ENCODE data around the gene TRAPPC10.

TRAPPC10 gene

DNA sequence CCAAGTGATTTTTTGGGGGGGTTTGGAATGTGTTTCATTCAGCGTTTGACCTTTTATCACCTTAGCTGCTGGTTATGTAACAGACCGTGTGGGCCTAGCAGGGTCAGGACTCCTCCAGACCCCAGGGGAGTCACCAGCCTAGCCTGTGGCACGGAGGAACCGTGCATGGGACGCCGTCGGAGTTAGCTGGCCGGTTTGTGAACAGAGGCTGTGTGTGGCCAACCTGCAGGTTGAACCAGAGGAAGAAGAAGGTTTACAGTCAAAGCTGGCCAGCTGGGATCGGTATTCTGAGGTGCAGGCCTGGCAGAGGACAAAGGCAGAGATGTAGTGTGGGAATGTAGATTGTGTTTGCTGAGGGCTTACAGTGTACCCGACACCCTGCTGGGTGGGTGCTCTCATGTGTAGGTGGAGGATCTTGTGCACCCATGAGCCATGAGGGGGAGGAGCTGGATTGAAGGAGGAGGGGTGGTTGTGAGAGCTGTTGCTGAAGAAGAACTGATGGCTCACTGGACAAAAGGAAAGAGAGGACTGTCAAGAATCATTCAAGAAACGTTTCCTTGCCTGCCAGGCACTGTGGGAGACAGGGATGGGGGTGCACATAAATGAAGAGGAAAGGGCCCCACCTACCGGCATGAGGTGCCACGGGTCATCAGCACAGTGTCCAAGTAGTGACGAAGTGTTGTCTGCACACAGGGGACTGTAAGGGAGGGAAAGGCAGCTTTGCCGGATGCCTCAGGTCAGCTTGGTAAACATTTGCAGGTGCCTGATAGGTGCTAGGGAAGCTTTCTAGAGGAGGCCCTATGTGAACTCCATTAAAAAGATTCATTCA lies 55.1 kb downstream of the TRAPPC10 start:
- DNase-seq, result no peak

DNA sequence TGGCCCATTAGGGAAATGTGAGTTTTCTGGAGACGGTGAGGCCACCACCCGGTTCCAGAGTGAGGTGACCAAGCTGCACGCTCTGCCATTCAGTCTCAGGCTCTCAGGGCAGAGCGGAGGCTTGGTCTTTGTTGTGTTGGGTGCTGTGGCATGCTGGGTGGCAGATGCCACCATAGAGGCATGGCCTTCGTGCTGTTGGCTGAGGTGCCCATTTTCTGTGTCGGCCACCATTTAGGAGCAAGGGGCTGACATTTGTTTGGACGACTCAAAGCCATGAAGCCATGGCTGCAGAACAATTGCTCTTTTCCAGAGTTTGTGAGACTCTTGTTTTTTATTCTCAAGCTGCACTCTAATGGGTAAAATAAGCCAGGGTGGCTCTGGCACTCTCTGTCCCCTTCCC lies 58.3 kb downstream of the TRAPPC10 start:
- no peak for DNase-seq

DNA sequence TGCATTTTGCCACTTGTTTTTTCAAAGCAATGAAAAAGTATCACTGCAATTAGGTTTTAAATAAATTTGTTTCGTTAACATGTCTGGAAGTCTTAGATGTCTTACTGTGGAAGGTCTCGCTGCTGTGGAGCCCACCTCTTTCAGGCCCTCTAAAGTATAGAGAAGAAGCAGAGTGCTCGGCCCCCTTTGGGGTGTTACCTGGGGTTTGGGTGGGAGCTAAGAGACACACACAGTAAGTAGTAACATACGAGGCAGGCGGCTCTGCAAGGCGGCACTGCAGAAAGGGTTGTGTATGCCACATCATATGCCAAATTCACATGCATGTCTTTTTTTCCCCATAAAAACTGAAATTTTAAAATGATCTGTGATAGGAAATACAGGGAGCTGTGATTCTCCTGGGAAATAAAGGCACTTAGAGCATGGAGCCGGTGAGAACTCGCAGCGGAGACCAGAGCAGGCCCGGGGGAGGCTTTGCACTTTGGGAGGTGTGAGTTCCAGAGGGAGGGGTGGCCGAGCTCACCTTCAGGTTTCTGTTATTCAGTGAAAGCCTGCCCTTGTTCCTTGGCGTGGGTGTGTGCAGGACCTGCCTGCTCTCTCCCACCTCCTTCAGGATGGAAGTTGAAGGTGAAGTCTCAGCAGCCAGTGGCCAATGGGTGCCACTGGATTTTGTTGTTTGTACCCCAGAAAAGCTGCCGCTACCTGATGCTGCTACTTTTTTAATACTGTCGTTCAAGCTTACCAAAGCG lies 59.4 kb downstream of the TRAPPC10 start:
- no peak for DNase-seq

DNA sequence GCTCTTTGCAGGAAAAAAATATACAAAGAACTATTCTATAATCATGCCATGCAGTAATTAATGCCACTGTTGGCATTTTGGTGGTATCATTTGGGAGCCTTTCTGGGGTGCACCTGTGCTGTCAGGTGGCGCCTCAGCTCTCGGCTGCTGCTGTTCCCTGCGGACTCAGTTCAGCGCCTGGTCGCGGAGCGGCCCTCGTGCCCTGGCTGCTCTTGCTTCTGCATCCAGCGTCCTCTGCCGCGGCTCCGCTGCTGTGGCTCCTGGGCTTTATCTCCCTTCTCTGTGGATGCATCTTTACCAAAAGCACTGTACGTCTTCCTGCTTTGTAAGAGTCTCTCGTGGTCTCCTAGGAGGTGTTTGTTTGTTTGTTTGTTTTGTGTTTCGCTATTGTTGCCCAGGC lies 60.0 kb downstream of the TRAPPC10 start:
- DNase-seq, result no peak

DNA sequence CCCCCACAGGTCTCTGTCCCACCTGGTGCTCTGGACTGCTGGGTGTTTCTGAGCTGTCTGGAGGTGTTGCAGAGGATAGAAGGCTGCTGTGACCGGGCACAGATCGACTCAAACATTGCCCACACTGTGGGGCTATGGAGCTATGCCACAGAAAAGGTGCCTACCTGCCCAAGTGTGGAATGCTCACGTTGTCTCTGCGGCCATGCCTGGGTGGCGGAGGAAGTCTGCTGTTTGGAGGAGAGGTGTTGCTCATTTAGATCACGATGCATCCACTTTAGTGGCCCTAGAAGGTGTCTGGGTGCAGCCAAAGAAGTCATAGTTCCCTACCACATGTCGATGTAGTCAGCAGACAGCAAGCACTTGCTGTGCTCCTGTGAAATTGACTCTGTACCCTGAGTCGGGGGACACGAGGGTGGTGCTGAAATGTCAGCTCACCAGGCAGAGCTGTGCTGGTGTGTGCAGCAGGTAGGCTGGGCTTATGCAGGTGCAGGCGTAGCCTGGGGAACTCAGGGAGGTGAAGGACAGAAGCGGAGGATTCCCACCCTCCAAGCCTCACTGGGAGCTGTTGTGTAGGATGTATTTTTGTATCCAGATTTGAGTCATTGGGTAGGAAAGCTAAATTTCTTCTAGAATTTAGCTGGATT lies 62.3 kb downstream of the TRAPPC10 start:
- DNase-seq, result no peak

DNA sequence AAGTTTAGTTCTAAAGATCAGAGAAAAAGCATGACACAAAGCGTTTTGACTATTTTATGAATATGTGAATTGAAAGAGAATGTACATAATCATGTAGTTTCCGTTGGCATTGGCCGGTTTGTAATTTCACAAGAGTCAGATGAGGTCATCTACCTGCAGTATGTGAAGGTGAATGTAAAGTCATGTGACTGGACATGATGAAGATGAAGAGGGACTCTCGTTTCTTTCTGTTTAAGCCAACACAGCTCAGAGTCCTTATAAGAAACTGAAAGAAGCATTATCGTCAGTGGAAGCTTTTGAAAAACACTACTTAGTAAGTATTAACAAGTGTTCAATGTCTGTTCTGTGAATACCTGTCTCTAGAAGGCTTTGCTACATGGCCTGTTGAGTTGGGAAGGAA lies 64.2 kb downstream of the TRAPPC10 start:
- DNase-seq, result no peak

DNA sequence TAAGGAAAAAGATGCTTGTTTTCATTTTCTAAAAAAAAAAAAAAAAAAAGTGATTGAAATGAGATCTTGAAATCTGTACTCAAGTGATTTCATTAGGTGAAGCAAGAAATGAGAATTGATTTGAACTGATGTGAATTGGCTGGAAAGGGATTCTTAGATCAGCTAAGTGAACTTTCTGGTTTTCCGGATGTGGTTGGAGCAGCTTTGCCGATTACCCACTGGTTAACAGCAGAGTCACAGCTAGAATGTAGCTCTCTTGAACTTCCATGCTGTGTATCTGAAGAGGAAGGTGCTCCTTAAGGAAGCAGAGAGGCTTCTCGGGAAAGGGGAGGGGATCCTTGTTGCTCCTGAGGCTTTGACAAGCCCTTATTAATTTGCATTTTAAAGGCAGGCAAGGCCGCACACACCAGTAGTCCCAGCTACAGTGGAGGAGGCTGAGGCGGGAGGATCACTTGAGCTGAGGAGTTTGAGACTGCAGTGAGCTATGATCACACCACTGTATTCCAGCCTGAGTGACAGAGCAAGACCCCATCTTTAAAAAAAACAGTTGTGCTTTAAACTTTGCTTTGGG lies 66.4 kb downstream of the TRAPPC10 start:
- no peak for DNase-seq

DNA sequence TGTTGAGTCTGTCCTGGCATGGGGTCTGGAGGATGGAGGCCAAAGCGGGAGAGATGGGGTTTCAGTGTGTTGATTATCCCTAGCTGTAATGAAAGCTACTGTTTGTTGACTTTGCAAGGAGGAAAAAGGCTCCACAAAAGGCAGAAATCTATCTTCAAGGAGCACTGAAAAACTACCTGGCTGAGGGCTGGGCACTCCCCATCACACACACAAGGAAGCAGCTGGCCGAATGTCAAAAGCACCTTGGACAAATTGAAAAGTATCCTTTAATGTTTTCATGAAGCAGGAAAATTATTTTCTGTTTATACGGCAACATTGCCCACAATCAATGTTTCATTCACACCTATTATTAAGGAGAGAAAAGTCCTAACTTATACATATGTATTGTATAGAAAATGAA lies 67.3 kb downstream of the TRAPPC10 start:
- DNase-seq, result no peak

DNA sequence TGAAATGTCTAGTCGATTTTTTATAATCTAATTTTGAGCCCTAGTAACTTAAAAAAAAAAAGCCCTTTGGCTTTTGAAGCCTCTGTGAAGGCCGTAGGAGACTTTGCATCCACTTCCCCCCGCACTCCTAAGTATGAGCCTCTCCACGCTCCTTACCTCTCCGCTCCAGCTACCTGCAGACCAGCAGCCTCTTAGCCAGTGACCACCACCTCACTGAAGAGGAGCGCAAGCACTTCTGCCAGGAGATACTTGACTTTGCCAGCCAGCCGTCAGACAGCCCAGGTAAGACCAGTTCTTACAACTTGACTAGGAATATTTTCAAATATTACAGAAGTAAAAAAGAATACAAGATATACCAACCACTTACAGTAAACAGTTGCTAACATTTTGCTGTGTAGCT lies 67.7 kb downstream of the TRAPPC10 start:
- no peak for DNase-seq

DNA sequence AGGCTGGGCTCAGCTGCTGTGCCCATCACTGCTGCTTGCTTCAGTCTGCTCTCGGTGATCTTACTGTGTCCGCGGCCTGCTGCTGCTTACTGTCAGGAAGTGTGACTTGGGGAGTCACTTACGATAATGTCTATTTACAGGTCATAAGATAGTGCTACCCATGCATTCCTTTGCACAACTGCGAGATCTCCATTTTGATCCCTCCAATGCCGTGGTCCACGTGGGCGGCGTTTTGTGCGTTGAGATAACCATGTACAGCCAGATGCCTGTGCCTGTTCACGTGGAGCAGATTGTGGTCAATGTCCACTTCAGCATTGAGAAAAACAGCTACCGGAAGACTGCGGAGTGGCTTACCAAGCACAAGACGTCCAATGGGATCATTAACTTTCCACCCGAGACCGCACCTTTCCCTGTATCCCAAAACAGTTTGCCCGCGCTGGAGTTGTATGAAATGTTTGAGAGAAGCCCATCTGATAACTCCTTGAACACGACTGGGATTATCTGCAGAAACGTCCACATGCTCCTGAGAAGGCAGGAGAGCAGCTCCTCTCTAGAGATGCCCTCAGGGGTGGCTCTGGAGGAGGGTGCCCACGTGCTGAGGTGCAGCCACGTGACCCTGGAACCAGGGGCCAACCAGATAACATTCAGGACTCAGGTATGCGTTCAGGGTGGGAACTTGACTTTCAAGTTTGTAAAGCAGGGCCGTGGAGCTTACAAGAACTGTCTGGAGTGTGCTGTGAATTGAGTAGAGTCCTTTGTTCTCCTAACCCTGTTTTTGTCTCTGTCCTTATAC lies 70.7 kb downstream of the TRAPPC10 start:
- no peak for DNase-seq

DNA sequence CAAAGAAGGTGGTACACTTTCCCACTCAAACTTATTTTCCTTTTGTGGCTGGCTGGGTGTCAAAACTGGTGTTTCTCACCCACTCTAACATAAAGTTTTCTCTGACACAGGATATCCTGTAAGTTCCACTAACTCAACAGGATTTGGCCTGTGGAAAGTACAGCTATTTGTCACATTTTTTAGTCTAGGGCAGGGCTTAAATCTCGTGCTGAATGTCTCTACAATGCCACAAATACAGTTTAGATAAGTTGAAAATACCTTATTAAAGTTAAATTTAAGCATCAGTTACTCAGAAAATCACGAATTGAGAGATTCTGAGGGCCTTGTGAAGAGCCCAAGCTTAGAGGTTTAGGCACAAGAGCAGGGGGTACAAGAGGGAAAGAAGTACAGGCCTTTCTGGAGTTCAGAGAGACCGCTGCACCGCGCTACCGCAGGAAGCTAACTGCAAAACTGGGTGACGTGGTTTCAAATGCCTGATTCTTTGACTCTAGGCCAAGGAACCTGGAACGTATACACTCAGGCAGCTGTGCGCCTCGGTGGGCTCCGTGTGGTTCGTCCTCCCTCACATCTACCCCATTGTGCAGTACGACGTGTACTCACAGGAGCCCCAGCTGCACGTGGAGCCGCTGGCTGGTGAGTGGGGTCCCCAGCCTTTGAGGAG lies 71.7 kb downstream of the TRAPPC10 start:
- no peak for DNase-seq

DNA sequence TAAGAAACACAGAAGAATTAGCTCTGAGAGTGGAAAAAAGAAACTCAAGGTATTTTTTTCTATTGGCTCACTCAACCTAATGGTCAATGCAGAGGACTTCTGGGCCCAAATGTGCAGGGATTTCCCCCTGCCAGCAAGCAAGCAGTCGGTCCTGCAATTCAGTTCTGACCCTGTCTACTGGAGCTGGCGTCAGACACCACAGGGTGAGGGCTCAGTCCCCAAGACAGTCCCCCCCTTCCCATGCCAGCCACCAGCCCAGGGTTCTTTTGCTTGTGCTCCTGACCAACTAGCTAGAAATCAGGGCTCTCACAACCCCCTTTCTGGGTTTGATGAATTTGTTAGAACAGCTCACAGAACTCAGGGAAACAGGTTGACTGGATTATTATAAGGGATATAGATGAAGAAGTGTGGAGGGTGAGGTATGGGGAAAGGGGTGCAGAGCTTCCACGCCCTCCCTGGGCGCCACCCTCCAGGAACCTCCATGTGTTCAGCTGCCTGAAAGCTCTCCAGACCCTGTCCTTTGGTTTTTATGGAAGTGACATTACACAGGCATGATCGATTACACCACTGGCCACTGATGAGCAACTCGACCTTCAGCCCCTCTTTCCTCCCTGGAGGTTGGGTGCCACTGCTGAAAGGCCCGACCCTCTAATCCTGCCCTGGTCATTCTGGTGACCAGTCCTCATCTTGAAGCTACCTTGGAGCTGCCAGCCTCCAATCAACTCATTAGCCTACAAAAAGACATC lies 72.6 kb downstream of the TRAPPC10 start:
- DNase-seq, result no peak

DNA sequence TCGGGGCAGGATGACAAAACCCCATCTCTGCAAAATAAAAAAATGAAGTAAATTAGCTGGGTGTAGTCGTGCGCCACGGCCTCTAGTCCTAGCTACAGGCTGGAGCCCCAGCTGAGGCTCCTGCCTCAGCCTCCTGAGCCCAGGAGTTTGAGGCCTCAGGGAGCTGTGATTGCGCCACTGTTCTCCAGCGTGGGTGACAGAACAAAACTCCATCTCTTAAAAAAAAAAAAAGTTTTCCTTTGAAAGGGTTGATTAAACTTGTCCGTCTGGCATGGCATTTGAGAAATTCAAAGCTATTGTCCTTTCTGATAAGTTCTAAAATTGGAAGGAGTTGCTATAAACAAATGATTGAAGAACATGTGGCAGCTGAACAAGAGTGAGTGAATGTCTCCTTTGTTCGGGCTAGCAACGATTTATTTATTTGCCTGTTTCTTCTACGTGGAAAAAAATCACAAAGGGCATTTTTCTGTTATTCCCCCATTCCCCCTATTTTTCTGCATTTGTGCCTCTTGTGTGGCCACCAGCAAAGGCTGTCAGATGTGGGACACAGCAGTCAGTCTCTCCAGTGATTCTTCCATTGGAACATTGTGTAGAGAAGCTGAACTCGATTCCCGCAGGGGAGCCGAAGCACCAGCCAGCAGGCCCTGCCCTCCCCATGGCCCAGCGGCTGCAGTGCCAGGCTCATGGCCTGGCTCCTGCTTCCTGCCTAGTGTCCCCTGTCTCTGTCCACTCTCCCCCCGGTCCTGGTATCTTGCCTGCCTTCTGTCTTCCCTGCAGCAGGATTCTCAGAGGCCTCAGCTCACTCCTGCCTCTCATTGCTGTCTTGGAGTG lies 73.6 kb downstream of the TRAPPC10 start:
- DNase-seq, result peak; percentile 88

DNA sequence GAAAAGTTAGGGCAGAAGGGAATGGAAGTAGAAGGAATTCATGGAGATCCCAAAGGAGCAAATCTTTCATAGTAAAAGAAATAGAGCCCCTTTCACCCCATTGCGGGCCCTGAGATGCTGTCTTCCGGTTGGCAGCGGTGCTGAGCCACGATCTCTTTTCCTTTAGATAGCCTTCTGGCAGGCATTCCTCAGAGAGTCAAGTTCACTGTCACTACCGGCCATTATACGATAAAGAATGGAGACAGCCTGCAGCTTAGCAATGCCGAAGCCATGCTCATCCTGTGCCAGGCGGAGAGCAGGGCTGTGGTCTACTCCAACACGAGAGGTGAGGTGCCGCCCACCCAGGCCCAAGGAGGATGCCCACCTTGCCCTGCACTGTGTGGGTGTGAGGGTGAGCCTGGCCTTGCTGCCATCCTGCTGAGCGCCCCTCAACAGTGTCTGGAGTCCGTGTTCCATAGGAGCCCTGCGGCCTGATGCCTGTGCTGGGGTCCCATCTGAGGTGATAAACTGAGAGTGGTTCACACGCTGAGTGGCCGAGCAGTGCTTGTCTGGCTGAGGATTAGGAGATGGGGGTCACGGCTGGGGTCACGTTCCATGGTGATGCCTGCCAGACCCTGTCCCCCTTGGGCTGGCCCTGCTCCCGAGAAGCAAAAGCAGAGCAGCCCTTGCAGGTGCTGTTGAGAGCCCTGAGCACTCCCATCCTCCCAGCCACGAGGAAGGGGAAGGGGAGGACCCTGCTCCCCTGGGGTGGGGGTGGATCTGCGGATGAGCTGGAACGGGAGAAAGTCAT lies 74.7 kb downstream of the TRAPPC10 start:
- no peak for DNase-seq

DNA sequence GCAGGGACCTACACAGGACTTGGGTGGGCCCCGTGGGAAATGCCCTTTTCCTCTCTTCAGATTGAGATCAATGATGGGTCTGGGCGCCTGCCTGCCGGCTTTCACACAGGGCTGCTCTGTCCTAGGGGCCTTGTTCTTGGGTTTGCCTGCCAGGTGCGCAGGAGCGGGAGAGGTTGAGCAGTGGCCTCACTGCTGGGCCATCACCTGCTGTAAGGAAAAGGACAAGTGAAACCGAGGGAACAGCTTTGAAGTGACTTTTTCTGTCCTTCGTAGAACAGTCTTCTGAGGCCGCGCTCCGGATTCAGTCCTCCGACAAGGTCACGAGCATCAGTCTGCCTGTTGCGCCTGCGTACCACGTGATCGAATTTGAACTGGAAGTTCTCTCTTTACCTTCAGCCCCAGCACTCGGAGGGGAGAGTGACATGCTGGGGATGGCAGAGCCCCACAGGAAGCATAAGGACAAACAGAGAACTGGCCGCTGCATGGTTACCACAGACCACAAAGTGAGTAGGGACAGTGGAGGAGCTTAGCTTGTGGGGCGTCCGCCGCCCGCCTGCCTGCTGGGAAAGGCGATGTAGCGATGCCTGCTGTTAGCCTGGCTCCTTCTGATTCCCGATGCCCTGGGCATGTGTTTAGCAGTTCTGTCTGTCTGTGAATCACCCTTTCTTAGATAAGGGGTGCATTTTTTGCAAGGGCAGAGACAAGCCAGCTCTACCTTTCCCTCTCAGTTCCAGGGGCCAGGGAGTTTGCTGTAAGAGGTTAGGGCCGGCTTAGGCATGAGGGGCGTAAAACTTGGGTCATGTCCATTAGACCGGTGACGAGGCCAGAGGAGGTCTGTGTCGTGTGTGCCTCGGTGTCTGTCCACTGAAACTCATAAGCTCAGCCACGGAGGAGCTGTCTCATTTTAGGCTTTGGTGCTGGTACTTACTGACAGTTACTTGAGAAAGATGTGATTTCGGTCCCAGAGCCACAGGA lies 75.6 kb downstream of the TRAPPC10 start:
- no peak for DNase-seq

DNA sequence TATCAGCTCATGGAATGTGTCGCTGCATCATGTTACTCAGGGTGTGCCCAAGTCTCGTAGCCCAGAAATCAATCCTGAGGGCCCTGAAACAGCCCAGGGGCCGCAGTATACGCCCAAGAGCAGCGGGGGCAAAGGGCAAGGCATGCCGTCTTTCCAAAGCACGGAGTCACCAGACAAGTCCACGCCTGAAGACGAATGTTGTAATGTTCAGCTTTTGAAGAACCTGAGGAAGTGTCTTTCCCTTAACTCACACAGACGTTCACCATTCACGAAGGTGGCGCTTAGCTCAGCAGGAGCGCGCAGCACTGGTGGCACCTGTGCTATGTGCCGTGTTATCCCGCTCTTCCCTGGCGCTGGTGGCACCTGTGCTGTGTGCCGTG lies 76.3 kb downstream of the TRAPPC10 start:
- DNase-seq, result no peak

DNA sequence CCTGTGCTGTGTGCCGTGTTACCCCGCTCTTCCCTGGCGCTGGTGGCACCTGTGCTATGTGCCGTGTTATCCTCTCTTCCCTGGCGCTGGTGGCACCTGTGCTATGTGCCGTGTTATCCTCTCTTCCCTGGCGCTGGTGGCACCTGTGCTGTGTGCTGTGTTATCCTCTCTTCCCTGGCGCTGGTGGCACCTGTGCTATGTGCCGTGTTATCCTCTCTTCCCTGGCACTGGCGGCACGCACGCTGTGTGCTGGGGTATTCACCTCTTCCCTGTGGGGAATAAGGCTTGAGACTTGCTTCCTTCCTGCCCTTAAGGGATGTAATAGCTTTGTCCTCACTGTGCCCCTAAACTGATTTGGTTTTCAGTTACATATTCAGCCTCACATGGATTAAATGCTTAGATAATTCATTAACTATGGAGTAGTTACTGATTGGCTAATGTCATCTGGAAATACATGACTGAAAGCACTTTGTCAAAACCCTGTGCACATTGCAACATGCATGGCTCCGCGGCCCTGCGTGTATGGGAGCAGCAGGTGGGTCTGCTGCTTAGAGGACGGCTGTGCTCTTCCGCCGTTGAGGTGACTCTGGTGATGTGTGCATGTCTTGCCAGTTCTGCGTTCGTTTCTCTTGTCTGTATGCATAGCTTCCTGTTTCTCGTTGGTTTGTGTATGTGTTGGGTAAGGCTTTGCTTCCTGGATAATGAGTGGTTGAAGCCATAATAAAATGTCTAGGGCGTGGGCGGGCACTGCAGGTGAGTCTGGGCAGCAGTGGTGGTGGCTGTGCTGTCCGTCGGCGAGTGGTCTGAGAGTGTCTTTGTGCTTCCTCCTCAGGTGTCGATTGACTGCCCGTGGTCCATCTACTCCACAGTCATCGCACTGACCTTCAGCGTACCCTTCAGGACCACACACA lies 77.1 kb downstream of the TRAPPC10 start:
- no peak for DNase-seq

Measured in midbrain (tissue), 1 donor.